ENCODE data around the gene BCKDK.
"Not testable (repeated sequence)": the region's sequence is repeated elsewhere in the genome, so short reads cannot be mapped to it uniquely, and the experiment has no call there.

Gene BCKDK

DNA sequence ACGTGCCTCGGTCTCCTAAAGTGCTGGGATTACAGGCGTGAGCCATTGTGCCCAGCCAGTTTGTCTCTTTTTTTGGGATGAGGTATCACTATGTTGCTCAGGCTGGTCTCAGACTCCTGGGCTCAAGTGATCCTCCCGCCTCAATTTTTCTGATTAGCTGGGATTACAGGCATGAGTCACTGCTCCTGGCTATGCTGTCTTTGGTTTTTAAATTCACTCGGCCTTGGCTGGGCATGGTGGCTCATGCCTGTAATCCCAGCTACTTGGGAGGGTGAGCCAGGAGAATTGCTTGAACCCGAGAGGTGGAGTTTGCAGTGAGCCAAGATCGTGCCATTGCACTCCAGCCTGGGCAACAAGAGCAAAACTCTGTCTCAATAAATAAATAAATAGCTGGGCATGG, 36.2 kb downstream of the BCKDK start:
- DNase-seq = not testable (repeated sequence)

DNA sequence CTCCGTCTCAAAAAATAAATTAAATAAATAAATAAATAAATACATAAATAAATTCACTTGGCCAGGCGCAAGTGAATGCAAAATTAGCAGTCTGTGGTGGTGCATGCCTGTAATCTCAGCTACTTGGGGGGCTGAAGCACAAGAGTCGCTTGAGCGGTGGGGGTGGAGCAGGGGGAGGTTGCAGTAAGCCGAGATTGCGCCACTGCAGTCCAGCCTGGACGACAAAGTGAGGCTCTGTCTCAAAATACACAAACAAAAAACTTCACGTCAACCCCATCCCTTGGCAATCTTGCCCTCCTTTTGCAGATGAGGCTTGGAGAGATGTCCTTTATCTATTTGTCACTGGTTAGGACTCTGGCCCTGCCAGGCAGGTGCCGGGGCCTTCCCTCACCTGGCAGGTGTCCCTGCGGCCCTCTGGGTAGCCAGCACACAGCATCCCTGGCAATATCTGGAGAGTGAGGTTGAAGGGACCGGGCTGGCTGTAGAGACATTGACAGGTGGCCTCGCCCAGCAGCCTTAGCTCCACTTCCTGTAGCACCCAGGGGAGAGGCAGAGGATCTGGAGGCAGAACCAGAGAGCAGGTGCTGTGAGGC, 37.3 kb downstream of the BCKDK start:
- no peak for DNase-seq

GRCh38 chr16:31147574-31147973, 39.4 kb downstream of the BCKDK start:
- no peak for DNase-seq

DNA sequence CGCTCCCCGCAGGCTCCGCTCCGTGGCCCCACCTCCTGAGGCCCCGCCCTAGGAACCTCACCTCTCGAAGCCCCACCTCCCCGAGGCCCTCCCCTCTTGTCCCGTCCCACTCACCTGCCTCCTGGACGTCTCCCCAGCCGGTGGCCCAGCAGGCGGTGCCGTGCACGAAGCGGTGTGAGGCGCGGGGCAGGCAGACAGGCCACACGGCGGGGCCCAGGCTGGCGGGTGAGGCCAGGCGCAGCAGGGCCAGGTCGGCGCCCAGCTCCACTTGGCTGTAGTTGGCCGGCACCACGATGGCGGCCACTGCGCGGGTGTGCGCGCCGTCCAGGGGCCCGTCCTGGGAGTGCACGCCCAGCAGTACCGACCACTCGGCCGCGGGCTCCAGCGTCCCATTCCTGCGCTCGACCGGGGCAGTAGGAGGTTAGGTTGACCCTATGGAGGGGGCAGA, 40.1 kb downstream of the BCKDK start:
- no peak for DNase-seq

DNA sequence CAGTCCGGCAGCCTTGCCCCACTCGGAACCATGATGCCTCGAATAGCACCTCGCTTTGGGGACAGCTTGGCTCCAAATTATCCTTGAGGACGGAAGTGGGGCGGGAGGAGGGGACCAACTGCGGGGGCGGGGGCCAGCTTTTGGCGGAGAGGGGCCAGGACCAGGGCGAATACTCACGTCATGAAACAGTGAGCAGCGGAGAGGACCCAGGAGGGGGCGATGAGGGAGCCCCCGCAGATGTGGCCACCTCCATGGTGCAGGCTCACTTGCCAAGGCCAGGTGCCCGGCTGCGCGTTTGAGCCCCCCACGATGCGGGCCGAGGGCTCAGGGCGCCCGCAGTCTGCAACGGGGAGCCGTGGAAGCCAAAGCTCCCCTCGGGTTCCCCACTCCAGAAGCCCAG, 40.7 kb downstream of the BCKDK start:
- DNase-seq = no peak

DNA sequence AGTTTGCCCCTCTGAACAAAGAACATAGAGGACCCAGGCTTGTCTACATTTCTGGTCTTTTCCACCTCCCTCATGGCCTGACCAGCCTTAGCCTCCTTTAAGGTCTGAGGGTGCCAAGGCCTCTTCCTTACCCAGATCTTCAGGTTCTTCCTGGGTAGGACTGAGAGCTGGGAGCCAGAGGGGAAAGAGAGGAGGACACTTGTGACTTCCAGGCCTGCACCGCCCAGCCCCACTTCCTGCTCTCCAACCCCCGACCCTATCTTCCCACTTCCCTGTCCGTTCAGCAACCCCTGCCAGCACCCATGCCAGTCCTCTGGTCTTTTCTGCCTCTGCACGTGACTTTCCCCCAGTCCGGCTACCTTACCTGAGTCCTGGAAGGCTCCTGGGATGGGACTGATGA, 41.1 kb downstream of the BCKDK start:
- DNase-seq = no peak

- no peak for DNase-seq
Measured at GRCh38 chr16:31149894-31150890, 42.0 kb downstream of the BCKDK start, which contains the start of gene PRSS36. Gene PRSS36 (minus strand): TSS chr16:31150066. CDS start chr16:31150035, 31 bp downstream.

DNA sequence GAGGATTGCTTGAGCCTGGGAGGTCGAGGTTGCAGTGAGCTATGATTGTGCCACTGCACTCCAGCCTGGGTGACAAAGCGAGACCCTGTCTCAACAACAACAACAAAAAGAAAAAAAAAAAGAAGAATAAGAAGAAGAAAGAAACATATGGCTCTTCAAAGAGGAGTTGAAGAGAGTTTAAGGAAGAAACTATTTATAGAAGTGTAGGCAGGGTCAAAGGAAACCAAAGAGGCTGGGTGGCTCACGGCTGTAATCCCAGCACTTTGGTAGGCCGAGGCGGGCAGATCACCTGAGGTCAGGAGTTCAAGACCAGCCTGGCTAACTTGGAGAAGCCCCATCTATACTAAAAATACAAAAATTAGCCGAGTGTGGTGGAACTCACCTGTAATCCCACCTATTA, 42.8 kb downstream of the BCKDK start:
- not testable (repeated sequence) for DNase-seq

DNA sequence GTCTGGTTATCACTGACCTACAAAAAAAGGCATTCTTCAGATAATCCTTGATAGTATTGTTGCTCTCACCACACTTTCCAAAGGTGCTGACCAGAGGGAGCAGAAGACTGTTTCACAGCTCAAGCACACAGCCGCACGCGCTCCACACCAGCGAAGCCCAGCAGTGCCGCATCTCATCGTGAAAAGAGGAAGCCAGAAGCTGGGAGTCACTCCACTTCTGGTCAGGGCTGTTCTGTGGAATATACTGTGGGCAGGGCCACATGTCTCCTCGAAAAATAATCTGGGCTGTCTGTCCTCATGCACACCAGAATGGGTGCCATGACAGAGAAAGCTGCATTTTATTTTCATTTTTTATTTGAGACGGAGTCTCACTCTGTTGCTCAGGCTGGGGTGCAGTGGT, 49.0 kb downstream of the BCKDK start:
- DNase-seq = no peak
